ENCODE measurements around the gene MAN1A1. TPM values are rescaled to one million over a fixed set of nuclear protein-coding genes. Genes with fewer than 3 reads are reported as not detected.

Gene MAN1A1
- total and polyA plus RNA-seq, 4 donors, result 68.2 to 209 (median 148) TPM

- peaks cover 7 to 14% (median 9%) of the 10 kb centered on the region in 4 donors for H3K4me1 ChIP-seq (ENCODE audit: control insufficient read depth in 4 of 4, insufficient read depth in 4 of 4, low read length in 3 of 4)
- 98% methylated on average over 1 of the region's 1 CpG for WGBS
Measured at GRCh38 chr6:119301429-119301828, 48.1 kb downstream of the MAN1A1 start.

GRCh38 chr6:119299694-119300093, 49.9 kb downstream of the MAN1A1 start:
- WGBS, result 96% methylated on average over 2 of the region's 2 CpGs
- Histone ChIP-seq H3K9me3 (ENCODE audit: control insufficient read depth in 4 of 4, low read length in 3 of 4) (no peaks in the 10 kb centered on the region), H3K36me3 (ENCODE audit: control insufficient read depth in 4 of 4, insufficient read depth in 3 of 4, low read depth in 1 of 4, low read length in 3 of 4) (peaks cover 4 to 20% (median 16%) of the 10 kb centered on the region in 4 donors), H3K4me1 (ENCODE audit: control insufficient read depth in 4 of 4, insufficient read depth in 4 of 4, low read length in 3 of 4) (peaks cover 8 to 24% (median 14%) of the 10 kb centered on the region in 4 donors), H3K9ac (ENCODE audit: low read depth in 1 of 2, low read length in 2 of 2) (no peak overlapping the region), H3K27ac (ENCODE audit: low read depth in 1 of 2, low read length in 2 of 2) (no peak overlapping the region), H3K4me3 (ENCODE audit: low read depth in 1 of 3, low read length in 3 of 3) (no peak overlapping the region), H3K27me3 (ENCODE audit: control insufficient read depth in 4 of 4, insufficient read depth in 4 of 4, low read length in 3 of 4) (no peaks in the 10 kb centered on the region)
- peak in 1 of 2 donors; percentile 8 for TF ChIP-seq HNF4A (conservative IDR thresholded peaks at IDR 0.05)
- no peak for TF ChIP-seq REST (IDR thresholded peaks at IDR 0.05)
- no peak for DNase-seq (ENCODE audit: low spot score)

More at GRCh38 chr6:119301429-119301828, 48.1 kb downstream of the MAN1A1 start:
- DNase-seq (ENCODE audit: low spot score), result no peak
- peaks cover 2 to 30% (median 24%) of the 10 kb centered on the region in 4 donors for H3K36me3 ChIP-seq (ENCODE audit: control insufficient read depth in 4 of 4, insufficient read depth in 3 of 4, low read depth in 1 of 4, low read length in 3 of 4)
- H3K9me3 ChIP-seq (ENCODE audit: control insufficient read depth in 4 of 4, low read length in 3 of 4), result no peaks in the 10 kb centered on the region
- no peaks in the 10 kb centered on the region for H3K27me3 ChIP-seq (ENCODE audit: control insufficient read depth in 4 of 4, insufficient read depth in 4 of 4, low read length in 3 of 4)
- H3K27ac ChIP-seq (ENCODE audit: low read depth in 1 of 2, low read length in 2 of 2), result no peak overlapping the region
- TF ChIP-seq NR2F2 (IDR thresholded peaks at IDR 0.05), result no peak
- TF ChIP-seq GABPA (IDR thresholded peaks at IDR 0.05 in 1 of 2, conservative IDR thresholded peaks at IDR 0.05 in 1 of 2), result no peak
- TF ChIP-seq HNF4G (IDR thresholded peaks at IDR 0.05), result no peak
- H3K4me3 ChIP-seq (ENCODE audit: low read depth in 1 of 3, low read length in 3 of 3), result no peak overlapping the region
- no peak overlapping the region for H3K9ac ChIP-seq (ENCODE audit: low read depth in 1 of 2, low read length in 2 of 2)

- Histone ChIP-seq H3K27ac (ENCODE audit: low read depth in 1 of 2, low read length in 2 of 2) (peak overlapping the region in 1 of 2 donors; percentile 25), H3K36me3 (ENCODE audit: control insufficient read depth in 4 of 4, insufficient read depth in 3 of 4, low read depth in 1 of 4, low read length in 3 of 4) (peaks cover 4 to 17% (median 12%) of the 10 kb centered on the region in 4 donors), H3K9ac (ENCODE audit: low read depth in 1 of 2, low read length in 2 of 2) (no peak overlapping the region), H3K4me3 (ENCODE audit: low read depth in 1 of 3, low read length in 3 of 3) (no peak overlapping the region), H3K9me3 (ENCODE audit: control insufficient read depth in 4 of 4, low read length in 3 of 4) (no peaks in the 10 kb centered on the region), H3K4me1 (ENCODE audit: control insufficient read depth in 4 of 4, insufficient read depth in 4 of 4, low read length in 3 of 4) (peaks cover 8 to 24% (median 14%) of the 10 kb centered on the region in 4 donors), H3K27me3 (ENCODE audit: control insufficient read depth in 4 of 4, insufficient read depth in 4 of 4, low read length in 3 of 4) (no peaks in the 10 kb centered on the region)
- no peak for DNase-seq (ENCODE audit: low spot score)
- peak; percentile 57 for TF ChIP-seq HNF4G (IDR thresholded peaks at IDR 0.05)
- peak; percentile 88 for TF ChIP-seq MAX (IDR thresholded peaks at IDR 0.05)
- TF ChIP-seq JUND (IDR thresholded peaks at IDR 0.05), result peak; percentile 78 to 95
- TF ChIP-seq NR2F2 (IDR thresholded peaks at IDR 0.05), result no peak
- TF ChIP-seq RXRA (IDR thresholded peaks at IDR 0.05), result peak; percentile 86 to 94
- peak; percentile 10 for TF ChIP-seq SP1 (IDR thresholded peaks at IDR 0.05)
- peak in 1 of 2 donors; percentile 85 for TF ChIP-seq EGR1 (IDR thresholded peaks at IDR 0.05; ENCODE audit: low read depth in 2 of 2)
- TF ChIP-seq REST (IDR thresholded peaks at IDR 0.05), result peak; percentile 53
- no peak for TF ChIP-seq TAF1 (conservative IDR thresholded peaks at IDR 0.05)
- peak; percentile 85 to 91 for TF ChIP-seq HNF4A (conservative IDR thresholded peaks at IDR 0.05)
- peak in 1 of 2 donors; percentile 43 for TF ChIP-seq GABPA (IDR thresholded peaks at IDR 0.05 in 1 of 2, conservative IDR thresholded peaks at IDR 0.05 in 1 of 2)
- TF ChIP-seq FOXA2 (IDR thresholded peaks at IDR 0.05), result peak; percentile 57
- peak; percentile 30 to 38 for TF ChIP-seq RAD21 (IDR thresholded peaks at IDR 0.05)
- peak; percentile 51 for TF ChIP-seq YY1 (IDR thresholded peaks at IDR 0.05)
- TF ChIP-seq FOXA1 (IDR thresholded peaks at IDR 0.05), result peak; percentile 37
- TF ChIP-seq ATF3 (IDR thresholded peaks at IDR 0.05), result peak; percentile 73
- TF ChIP-seq ZBTB33 (IDR thresholded peaks at IDR 0.05), result peak; percentile 87
Measured at GRCh38 chr6:119297049-119297448, 52.5 kb downstream of the MAN1A1 start.

Measured in liver (tissue), 9 donors.